ENCODE results near the gene OR2T6. TPM values are rescaled to one million over a fixed set of nuclear protein-coding genes. Genes with fewer than 3 reads are reported as not detected.

The OR2T6 gene
- total RNA-seq, 2 experiments from 2014 or later: not detected

DNA sequence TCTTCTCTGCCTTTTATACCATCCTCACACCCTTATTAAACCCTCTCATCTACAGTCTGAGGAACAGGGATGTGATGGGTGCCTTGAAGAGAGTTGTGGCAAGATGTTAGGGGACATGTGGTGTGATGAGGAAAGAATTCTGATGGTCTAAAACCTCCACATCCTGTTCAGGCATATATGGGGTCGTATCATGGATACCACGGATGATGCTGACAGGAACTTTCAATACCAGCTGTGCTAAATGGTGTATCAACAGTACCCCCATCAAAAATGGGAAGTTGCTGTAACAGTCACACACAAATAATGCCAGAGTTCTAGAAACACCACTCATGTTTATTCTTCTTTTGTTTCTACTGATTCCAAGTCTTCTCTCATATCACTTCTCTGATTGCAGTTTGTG lies 12.9 kb downstream of the OR2T6 start:
- ChIA-PET CTCF (interaction anchor here (1.6 kb wide), 1 partner anchor 16 kb away, joined by 4 read pairs; no protein-coding TSS in a partner anchor), POLR2A (no interaction called here)
- Mint-ChIP-seq H3K9me3 (no peaks in the 10 kb centered on the region), H3K4me1 (ENCODE audit: low read depth) (no peaks in the 10 kb centered on the region), H3K27ac (no peak overlapping the region), H3K36me3 (ENCODE audit: low read depth) (no peaks in the 10 kb centered on the region), H3K27me3 (peaks cover 7% of the 10 kb centered on the region), H3K4me3 (no peak overlapping the region)
- intact Hi-C loops (cut with micrococcal nuclease): no loop called here
- no peak for DNase-seq
- ATAC-seq: no peak
- no peak for TF ChIP-seq CTCF (IDR thresholded peaks at IDR 0.05)

DNA sequence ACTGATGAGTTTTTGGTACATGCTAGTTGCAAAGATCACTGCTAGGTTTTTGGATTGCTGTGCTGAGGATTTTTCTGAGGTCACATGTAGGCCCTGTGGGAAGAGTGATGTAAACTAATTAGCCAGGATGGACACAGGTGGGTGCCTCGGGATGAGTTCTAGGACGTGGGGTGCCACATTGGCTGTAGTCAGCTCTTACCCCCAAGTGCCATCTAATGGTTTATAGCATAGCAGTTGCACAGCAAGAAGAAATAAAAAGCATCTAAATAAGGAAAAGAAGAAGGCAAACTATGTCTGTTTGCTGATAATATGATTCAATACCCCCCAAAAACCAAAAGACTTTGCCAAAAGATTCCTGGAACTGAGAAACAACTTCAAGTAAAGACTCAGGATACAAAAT lies 17.5 kb downstream of the OR2T6 start:
- Mint-ChIP-seq H3K4me3 (no peak overlapping the region), H3K27ac (no peak overlapping the region), H3K36me3 (ENCODE audit: low read depth) (peaks cover 1% of the 10 kb centered on the region), H3K4me1 (ENCODE audit: low read depth) (no peaks in the 10 kb centered on the region), H3K9me3 (peaks cover 3% of the 10 kb centered on the region), H3K27me3 (peaks cover 10% of the 10 kb centered on the region)
- intact Hi-C loops (cut with micrococcal nuclease): no loop called here
- ChIA-PET CTCF (interaction anchor here (0.6 kb wide), 1 partner anchor 456 kb away, joined by 3 read pairs; no protein-coding TSS in a partner anchor), POLR2A (no interaction called here)
- no peak for ATAC-seq
- DNase-seq: no peak
- TF ChIP-seq CTCF (IDR thresholded peaks at IDR 0.05): no peak

DNA sequence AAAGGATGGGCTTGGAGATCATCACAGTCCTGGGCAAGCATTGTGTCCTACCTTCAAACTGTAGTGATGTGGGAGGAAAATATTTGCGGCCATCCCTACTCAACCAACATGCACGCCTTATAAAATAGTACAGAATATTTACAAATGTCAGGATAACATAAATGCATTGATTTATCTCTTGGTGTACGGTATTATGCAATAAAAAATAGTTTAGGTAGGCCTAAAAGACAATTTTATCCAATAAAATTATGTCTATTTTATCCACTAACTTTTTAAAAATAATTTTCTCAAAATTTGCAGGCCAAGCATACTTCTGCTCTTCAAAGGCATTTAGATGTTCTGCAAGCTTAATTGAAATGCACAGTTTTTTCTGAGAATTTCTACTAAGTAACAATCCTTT lies 27.2 kb downstream of the OR2T6 start, which contains the start of gene OR2T1:
Gene OR2T1 (plus strand): TSS at position 301 of the 400 bp plus-strand sequence. CDS start 3,100 bp downstream, outside the sequence.
- ATAC-seq (no peak), DNase-seq (no peak)
- no peaks in the 10 kb centered on the region for H3K36me3 Mint-ChIP-seq (ENCODE audit: low read depth)
- H3K4me1 Mint-ChIP-seq (ENCODE audit: low read depth): no peaks in the 10 kb centered on the region
- TF ChIP-seq CTCF (IDR thresholded peaks at IDR 0.05): no peak
- no peak within 1 kb of the TSS for H3K27ac Mint-ChIP-seq
- ChIA-PET POLR2A (no interaction called here), CTCF (no interaction called here)
- H3K9me3 Mint-ChIP-seq: peaks cover 2% of the 10 kb centered on the region
- no peaks in the 10 kb centered on the region for H3K27me3 Mint-ChIP-seq
- intact Hi-C loops (cut with micrococcal nuclease): loop anchor here (5.0 kb wide), 1 partner anchor 215 kb away; no protein-coding TSS in a partner anchor
- no peak within 1 kb of the TSS for H3K4me3 Mint-ChIP-seq

- Mint-ChIP-seq H3K4me3 (no peak overlapping the region), H3K27ac (no peak overlapping the region), H3K27me3 (no peaks in the 10 kb centered on the region), H3K9me3 (peaks cover 2% of the 10 kb centered on the region), H3K36me3 (ENCODE audit: low read depth) (no peaks in the 10 kb centered on the region), H3K4me1 (ENCODE audit: low read depth) (no peaks in the 10 kb centered on the region)
- ATAC-seq (no peak), DNase-seq (no peak)
- ChIA-PET POLR2A (no interaction called here), CTCF (interaction anchor here (0.8 to 2.7 kb wide), 7 partner anchors 13 to 402 kb away, joined by 3 to 27 read pairs (median 4); no protein-coding TSS in a partner anchor)
- peak; percentile 42 for TF ChIP-seq CTCF (IDR thresholded peaks at IDR 0.05)
- intact Hi-C loops (cut with micrococcal nuclease): loop anchor here (2.0 to 5.0 kb wide), 2 partner anchors 213 to 403 kb away; no protein-coding TSS in a partner anchor
These were observed 28.5 kb downstream of the OR2T6 start for GRCh38 chr1:248404024-248404423.

DNA sequence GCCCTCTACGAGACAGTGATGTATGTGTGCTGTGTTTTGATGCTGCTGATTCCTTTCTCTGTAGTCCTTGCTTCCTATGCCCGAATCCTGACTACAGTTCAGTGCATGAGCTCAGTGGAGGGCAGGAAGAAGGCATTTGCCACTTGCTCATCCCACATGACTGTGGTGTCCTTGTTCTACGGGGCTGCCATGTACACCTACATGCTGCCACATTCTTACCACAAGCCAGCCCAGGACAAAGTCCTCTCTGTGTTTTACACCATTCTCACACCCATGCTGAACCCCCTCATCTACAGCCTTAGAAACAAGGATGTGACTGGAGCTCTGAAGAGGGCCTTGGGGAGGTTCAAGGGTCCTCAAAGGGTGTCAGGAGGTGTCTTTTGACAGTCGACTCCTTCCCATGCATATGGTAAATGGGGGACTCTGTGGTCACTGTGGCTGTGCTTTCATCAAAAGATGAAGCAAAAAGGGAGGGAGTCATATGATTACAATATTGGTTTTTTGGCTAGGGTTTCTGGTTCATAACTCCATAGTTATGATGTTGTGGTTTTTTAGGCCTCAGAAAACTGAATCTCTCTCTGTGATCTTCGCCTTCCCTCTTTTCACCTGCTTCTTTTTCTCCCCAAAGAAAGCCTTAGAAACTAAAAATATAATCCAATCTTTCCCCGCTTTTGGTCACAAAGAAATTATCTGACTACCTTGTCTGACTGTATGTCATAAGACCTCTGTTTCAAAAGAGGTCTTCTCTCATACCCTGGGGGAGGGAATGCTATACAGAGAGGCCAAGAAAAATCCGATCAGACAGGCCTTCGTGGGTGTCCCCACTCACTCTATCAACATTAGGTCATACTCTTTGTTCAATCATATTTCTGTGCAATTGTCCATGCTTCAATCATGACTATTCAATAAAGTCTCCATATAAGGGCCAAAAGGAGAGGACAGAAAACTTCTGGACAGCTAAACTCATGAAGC lies 31.5 kb downstream of the OR2T6 start:
- H3K4me1 Mint-ChIP-seq (ENCODE audit: low read depth): no peaks in the 10 kb centered on the region
- no peaks in the 10 kb centered on the region for H3K27me3 Mint-ChIP-seq
- H3K27ac Mint-ChIP-seq: no peak overlapping the region
- ChIA-PET POLR2A (interaction anchor here (0.5 kb wide), 1 partner anchor 294 kb away, joined by 4 read pairs; no protein-coding TSS in a partner anchor), CTCF (interaction anchor here (1.2 kb wide), 1 partner anchor 279 kb away, joined by 4 read pairs; no protein-coding TSS in a partner anchor)
- ATAC-seq (no peak), DNase-seq (no peak)
- intact Hi-C loops (cut with micrococcal nuclease): no loop called here
- H3K4me3 Mint-ChIP-seq: no peak overlapping the region
- no peaks in the 10 kb centered on the region for H3K36me3 Mint-ChIP-seq (ENCODE audit: low read depth)
- peaks cover 9% of the 10 kb centered on the region for H3K9me3 Mint-ChIP-seq
- no peak for TF ChIP-seq CTCF (IDR thresholded peaks at IDR 0.05)

All from activated CD8-positive, alpha-beta T cell treated with anti-CD3 and anti-CD28 coated beads for 36 hours (primary cell).